NOMO-1 treated with DMSO at 0.1 percent for 48 hours (cell line): ENCODE results near the gene ATP11A.

Experiments
- DNase-seq: peaks from one replicate; lab custom pipeline; 2025; ENCODE audit not compliant: unreplicated experiment; lab: John Stamatoyannopoulos, UW

ATP11A gene

GRCh38 chr13:112888238-112889111 is 198.6 kb downstream of the ATP11A start:
- no peak for DNase-seq

DNA sequence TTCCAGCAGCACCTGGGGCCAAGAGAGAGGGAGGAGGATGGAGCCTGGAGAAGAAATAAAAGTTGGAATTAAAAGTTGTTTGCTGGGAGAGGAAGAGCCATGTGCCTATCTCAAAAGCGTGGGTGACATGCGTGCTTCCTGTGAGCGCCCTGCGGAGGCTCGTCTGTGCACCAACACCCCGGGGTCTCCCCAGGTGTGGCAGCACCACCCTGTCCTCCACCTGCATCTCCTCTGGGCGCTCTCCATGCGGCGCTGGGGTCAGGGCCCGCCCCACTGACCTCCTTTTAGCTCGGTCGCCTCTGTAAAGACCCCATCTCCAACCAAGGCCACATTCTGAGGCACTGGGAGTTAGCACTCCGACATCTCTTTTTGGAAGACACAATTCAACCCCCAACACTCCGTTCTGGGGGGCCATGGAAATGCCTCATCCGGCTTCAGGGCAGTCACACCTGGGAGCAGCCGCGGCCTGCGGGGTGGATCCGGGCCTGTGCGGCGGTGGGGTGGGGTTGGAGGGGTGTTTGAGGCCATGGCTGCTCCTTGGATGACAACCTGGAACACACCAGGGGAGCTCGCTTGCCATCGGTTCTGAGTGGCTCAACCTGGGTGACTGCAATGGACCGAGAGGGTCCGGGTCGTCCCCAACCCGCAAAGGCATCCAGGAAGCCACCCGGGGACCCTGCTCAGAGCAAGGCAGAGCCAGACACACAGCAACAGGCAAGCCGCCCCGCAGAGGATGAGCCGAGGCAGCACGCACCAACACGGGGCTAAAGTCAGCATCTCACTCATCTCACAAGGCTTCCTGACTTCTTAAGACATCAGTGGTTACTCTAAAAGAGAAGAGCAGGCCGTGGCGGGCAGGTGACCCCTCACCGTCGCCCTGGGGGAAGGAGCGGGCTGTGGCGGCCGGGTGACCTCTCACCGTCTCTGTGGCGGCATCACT is 199.8 kb downstream of the ATP11A start:
- no peak for DNase-seq

DNA sequence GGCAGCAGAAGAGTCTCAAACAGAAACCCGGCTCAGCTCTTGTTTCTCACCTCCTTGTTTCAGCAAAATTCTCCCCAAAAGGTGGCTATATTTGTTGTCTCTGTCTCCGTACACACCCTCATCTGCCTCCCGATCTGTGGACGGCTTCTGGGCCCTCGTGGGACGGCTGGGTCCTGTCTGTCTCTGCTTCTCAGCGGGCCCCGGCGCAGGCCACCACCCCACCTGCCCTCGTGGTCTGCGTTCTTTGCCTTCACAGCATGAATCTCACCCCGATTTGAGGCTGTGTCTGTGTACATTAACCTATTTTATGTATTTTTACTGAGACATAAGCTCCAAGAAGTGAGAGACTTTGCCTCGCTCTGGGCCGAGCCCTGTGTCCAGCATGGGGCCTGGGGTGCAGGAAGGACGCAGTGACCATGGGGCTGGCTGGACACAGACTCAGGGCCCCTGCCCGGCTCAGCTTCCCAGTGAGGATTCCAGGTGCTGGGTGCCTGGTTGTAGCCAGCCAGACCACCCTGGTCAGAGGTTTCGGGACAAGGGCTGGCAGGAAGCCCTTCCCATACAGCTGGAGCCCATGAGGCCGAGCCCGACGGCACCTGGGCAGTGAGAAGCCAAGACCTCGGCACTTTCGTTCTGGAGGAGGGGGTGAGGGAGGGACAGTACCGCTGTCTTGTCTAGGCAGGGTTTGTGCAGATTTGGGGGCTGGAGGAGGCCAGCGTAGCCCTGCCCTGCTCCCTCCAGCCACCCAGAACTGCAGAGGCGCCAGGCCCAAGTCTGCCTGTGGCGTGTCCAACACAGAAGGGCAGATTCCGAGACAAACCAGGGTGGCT is 200.7 kb downstream of the ATP11A start:
- no peak for DNase-seq

DNA sequence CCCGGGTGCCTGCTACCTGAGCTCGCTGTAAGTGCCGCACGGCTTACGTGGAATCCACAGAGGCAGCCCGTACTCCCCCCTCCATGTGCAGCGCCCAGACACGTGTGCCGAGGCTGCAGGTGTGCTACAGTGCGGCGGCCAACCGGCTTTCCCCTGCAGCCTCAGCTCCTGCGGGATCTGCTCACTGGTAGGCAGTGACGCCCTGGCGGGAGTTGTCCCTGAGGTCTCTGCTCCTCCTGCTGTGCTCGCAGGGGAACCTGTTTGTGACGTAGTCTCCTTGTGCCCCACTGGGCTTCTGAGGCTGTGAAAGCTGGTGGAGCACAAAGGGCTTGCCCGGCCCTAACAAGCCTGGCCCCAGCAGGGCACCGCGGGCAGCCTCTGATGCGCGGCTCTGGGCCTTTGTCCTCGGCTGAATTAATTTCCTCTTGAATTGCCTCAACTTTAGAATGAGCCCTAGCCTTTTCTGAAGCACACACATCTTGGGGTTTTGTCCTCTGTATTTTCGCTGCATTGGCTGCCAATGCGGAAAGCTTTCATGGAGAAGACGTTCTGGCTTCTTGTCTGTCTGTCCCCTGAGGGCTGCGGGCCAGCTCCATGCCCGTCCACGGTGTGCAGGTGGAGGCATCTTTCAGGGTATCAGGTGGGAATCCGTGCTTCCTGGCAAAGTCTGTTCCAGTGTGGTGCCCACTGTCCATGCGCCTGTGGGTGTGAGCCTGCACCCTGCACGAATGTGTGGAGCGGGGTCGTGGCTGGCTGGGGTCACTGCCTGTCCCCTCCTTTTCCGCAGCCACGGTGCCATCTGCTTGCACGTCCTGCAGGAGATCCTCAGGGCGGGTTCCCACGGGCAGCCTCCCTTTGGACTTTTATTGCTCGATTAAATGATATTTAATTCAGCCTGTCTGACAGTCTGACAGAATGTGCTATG is 201.9 kb downstream of the ATP11A start:
- no peak for DNase-seq

GRCh38 chr13:112892426-112893206 is 202.8 kb downstream of the ATP11A start:
- DNase-seq: peak; percentile 40

- no peak for DNase-seq
Measured at GRCh38 chr13:112893207-112893569, 203.3 kb downstream of the ATP11A start.

DNA sequence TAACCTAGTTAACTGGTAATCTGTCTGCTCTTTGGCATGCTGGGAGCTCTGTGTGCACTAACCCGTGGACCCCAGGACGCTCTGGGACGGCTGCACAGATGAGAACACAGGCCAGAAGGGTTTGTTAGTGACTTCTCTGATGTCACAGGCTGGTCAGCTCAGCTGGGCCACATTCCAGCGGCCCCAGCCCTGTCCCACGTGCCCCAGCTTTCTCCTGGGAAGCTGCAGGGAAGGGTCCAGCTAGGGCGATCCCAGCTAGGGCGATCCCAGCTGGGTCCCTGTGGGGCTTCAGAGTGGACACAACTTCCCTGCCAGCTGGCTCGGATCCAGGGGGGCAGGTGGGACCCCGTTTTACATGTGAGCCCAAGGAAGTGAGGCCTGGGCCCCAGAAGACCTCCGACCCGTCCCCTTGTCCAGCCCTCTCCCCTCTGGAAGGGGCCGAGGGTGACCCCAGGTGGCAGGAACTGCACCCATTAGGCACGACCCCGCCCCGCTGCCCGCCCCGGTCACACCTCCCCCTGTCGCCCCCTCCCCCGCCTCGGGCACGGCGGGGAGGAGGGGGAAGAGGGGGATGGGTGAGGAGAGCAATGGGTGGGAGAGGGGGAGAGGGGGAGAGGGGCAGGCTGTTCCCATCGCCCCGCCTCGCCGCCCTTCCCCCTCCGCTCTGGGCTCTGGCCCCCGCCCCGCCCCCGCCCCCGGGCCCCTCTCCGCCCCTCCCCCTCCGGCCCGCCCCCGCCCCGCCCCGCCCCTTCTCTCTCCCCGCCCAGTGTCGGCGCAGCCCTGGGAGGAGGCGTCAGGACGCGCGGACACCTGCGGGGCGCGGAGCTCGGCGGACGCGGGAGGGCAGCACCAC is 204.0 kb downstream of the ATP11A start:
- peak; percentile 18 for DNase-seq

GRCh38 chr13:112894423-112894672 is 204.5 kb downstream of the ATP11A start:
- DNase-seq: no peak

DNA sequence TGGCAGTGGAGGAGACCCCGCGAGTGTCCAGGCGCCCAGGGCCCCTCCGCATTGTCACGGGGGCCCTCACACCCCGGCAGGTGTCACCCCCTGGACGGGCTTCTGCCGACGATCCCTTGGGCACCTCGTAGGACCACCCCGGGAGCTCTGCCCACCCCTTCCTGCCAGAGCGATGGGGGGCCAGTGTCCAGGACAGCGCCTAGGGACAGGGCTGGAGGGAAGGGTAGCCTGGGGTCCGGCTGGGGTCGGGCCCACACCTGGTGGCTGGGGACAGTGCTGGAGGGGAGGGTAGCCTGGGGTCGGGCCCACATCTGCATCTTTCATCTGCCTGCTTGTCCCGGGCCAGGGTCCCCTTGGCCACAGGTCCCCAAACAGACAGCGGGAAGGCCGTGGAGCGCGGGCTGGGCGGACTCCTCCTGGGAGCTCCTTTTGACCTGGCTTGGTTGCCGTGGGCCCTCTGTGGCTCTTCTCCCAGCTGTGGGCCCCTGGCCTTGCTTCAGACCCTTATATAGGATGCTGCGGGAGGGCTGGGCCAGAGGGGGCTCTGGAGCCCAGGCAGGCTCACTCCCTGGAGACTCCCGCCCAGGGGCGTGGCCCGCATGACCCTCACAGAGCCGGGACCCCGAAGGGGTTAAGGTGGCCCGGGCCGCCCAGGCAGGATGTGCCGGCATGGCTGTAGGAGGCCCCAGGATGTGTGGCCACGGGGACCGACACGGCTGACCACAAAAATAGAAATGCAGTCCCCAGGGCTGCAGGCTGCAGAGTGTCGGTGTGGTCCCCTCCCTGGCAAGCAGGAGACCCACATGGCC is 205.0 kb downstream of the ATP11A start:
- no peak for DNase-seq

- DNase-seq: peak; percentile 100
Measured at GRCh38 chr13:112895521-112896465, 206.0 kb downstream of the ATP11A start.

GRCh38 chr13:112896736-112897602 is 207.1 kb downstream of the ATP11A start:
- no peak for DNase-seq

DNA sequence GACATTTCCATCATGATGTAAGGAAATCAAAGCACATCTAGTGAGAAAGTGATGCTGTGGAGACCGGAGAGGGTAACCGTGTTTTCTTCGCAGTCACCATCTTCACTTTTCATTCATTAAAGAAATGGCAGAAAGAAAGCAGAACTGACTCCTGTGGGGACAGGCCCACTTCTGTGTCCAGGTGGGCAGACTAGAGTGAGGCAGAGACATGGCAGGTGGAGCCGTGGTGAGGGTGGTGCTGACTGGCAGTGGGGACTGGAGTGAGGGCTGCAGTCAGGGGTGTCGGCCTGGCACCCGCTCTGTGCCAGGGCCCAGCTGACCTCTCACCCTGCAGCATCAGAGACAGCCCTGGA is 207.7 kb downstream of the ATP11A start:
- no peak for DNase-seq

DNA sequence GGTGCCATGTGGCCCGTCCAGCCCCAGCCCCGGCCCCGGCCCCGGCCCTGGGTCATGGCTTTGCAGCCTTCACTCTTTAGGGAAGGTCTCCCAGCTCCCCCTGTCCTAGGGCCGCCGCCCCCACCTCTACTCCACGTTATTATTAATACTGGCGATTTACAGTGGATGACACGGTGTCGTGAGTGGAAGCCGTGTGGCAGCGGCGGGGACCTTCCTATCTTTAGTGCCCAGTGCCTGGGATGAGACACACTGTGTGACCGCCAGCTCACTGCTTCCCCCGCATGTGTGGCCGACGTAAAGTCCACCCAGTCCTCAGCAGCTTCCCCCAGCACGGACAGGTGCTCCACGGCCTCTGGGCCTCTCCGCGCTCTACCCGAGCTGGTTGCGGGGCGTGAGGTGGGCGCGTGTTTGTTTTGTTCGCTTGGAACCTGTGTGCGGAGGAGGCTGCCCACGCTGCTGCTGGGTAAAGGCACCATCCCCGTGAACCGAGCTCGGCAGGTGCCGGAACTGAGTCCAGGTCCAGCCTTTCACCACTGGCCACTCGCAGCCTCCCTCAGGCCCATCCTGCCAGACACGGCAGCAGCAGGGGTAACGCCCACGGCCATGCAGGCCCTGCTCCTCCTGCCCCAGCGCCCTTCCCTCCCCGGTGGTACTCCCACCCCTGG is 208.2 kb downstream of the ATP11A start:
- DNase-seq: no peak

DNA sequence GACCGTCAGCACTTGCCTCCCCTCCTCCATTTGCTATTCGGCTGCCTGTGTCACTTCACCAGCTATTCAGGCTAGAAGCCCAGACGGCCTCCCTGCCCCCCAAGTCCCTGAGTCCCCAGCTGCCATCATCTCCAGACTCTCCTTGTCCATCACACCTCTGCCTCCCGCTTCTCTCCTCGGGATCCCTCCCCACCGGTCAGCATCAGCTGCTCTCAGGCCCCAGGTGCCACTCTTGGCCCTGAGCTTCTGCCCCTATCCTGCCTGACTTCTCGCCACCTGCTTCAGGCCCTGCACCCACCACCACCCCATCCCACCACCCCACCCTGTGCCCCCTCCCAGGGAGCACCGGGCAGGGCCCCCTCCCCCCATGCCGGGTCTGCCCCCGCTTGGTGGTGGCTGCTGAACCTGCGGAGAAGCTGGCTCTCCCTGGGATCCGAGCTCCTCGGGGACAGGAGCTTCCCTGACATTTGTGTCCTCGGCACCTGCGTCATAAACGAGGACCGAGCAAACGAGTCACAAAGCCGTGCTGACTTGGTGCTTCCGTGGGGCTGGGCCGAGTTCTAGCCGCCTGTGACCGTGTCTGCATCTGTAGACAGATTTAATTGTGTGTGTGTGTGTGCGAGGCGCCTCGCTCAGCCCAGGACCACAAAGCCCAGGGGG is 208.9 kb downstream of the ATP11A start:
- DNase-seq: no peak
